HL-60 (cell line): Measurements from ENCODE around the gene PYGB.

Experiments used
- DNase-seq, 2 experiments: peaks; one replicate each; pipeline ENCODE4 v3.0.0-alpha.2; 2010 to 2020; ENCODE audit warnings: low read depth in 1 of 2, low spot score in 1 of 2
- H3K27ac ChIP-seq: fragments of 250-450 bp; sonication (Bioruptor Pico); replicated peaks from 2 replicates; pipeline ENCODE4 v1.5.1; 2020; ENCODE audit warnings: mild to moderate bottlenecking, moderate library complexity
- H3K27me3 ChIP-seq: fragments of 250-450 bp; sonication (Bioruptor Pico); 2 replicates; pipeline ENCODE4 v1.5.1; 2021; ENCODE audit warnings: mild to moderate bottlenecking, moderate library complexity; ENCODE audit not compliant: insufficient read depth, poor library complexity, severe bottlenecking
- H3K4me3 ChIP-seq: replicated peaks from 2 replicates; pipeline ENCODE4 v1.5.1; 2011; ENCODE audit warnings: mild to moderate bottlenecking, control low read depth, low read length; ENCODE audit not compliant: insufficient read depth
- CTCF ChIP-seq: IDR thresholded peaks from one replicate; pipeline ENCODE4 v1.5.1; 2011; ENCODE audit warnings: low read length, control low read depth, inconsistent platforms; ENCODE audit not compliant: insufficient read depth
- GABPA ChIP-seq: IDR thresholded peaks from 2 replicates; pipeline ENCODE4 v1.6.1; 2012; ENCODE audit warnings: low read depth
- POLR2AphosphoS5 ChIP-seq: IDR thresholded peaks from 2 replicates; pipeline ENCODE4 v1.6.1; 2012; ENCODE audit warnings: low read depth
- REST ChIP-seq: IDR thresholded peaks from 2 replicates; pipeline ENCODE4 v1.6.1; 2012; ENCODE audit warnings: low read depth; ENCODE audit not compliant: insufficient replicate concordance
- SPI1 ChIP-seq: IDR thresholded peaks from 2 replicates; pipeline ENCODE4 v1.6.1; 2012; ENCODE audit warnings: low read depth, mild to moderate bottlenecking, borderline replicate concordance

PYGB gene

GRCh38 chr20:25290646-25291431 is 43.0 kb downstream of the PYGB start:
- no peak for DNase-seq
- Histone ChIP-seq H3K4me3 (no peak overlapping the region), H3K27ac (no peak overlapping the region), H3K27me3 (no peaks in the 10 kb centered on the region)
- TF ChIP-seq POLR2AphosphoS5 (no peak), REST (no peak), GABPA (no peak), CTCF (no peak), SPI1 (no peak)

DNA sequence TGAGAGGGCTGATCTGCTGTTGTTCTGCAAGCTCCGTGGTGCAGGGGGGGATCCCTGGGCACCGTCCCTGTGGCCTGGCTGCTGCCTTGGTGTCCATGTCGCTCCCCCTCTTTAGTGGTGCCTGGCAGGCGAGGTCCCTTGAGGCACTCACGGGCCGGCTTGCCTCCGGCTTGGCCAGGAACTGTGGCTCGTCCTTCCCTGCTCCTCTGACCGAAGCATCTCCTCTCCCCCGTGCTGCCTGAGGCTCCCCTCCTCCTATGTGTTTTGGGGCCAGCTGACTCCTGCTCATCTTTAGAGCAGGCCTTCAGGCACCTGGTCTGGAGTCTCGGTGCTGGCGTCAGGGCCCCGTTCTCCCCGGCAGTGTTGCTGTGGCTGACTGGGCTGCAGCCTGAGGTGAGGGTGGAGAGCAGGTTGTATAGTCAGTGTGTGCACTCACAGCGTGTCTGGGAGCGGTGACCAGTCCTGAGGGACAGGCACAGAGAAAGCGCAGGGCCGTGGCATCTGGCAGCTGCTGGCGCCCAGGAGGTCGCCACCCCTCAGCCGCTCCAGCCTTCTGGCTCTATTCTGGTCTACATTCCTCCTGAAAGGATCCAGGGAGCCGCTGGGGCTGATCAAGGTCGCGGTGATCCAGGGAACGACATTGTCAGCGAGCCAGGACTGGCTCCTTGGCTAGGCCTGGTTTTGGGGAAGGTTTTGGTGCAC is 43.7 kb downstream of the PYGB start:
- DNase-seq = no peak
- Histone ChIP-seq H3K27ac (no peak overlapping the region), H3K4me3 (no peak overlapping the region), H3K27me3 (no peaks in the 10 kb centered on the region)
- TF ChIP-seq GABPA = no peak
- TF ChIP-seq SPI1 = no peak
- no peak for TF ChIP-seq POLR2AphosphoS5
- no peak for TF ChIP-seq REST
- TF ChIP-seq CTCF = no peak

DNA sequence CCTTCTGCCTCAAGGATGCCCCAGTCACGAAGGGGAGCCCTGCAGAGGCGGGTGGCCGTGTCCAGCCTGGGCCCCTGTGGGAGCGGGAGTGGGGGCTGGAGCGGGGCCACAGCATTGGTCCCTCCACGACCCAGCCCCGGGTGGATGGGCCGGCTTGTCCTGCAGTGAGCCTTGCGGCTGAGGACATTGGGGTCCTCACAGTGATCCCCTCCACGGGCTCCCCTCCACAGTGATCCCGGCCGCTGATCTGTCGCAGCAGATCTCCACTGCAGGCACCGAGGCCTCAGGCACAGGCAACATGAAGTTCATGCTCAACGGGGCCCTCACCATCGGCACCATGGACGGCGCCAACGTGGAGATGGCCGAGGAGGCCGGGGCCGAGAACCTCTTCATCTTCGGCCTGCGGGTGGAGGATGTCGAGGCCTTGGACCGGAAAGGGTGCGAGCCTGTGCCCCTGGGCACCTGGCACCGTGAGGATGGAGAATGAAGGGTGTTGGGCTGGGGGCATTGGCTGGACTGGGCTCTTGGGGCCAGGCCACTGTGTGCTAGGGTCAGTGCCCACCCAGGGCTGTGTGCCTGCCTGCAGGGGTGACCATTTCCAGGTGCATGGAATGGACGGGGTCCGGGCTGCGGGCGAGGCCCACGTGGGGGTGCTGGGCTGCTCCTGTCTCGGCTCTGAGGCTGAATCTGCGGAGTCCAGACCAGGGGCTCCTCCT is 44.4 kb downstream of the PYGB start:
- no peak for TF ChIP-seq POLR2AphosphoS5
- no peak for DNase-seq
- H3K27me3 ChIP-seq = no peaks in the 10 kb centered on the region
- no peak overlapping the region for H3K27ac ChIP-seq
- no peak overlapping the region for H3K4me3 ChIP-seq

DNA sequence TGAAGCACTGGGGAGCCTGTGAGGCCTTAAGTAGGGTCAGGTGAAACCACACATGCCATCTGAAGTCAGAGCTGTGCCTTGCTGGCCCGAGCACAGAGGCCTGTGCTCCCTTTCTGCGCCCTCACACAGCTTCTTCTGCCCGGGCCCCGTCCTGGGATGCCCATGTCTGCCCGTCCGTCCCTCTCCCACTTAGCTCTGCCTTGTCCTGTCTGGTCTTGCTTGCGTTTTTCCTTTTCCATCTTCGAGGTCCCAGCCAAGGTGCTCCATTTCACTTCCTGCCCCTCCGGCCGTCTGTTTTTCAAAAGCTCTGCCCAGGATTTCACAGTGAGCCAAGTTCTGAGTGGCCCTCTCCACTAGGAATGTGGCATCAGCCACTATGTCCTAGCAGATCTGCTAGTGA is 45.6 kb downstream of the PYGB start:
- H3K4me3 ChIP-seq = no peak overlapping the region
- H3K27ac ChIP-seq = no peak overlapping the region
- TF ChIP-seq CTCF = no peak
- no peak for TF ChIP-seq GABPA
- no peak for TF ChIP-seq POLR2AphosphoS5
- TF ChIP-seq REST = no peak
- TF ChIP-seq SPI1 = no peak
- no peaks in the 10 kb centered on the region for H3K27me3 ChIP-seq
- DNase-seq = no peak
